PC-3 (cell line): ENCODE results near the gene RBBP4. TPM values are rescaled to one million over a fixed set of nuclear protein-coding genes. Genes with fewer than 3 reads are reported as not detected.
"Not testable (repeated sequence)": the region's sequence is repeated elsewhere in the genome, so short reads cannot be mapped to it uniquely, and the experiment has no call there.

Experiments
- ATAC-seq: fragments of 200-7000 bp; cut with Tn5 transposase; 2 replicates; pipeline ENCODE4 v1.9.1; 2020; ENCODE audit warnings: mild to moderate bottlenecking, moderate library complexity
- BruUV-seq: library from RNA; stranded (reverse); fragments of 400-500 nt; replicated peaks from 2 replicates; lab custom pipeline; 2021; lab: Mats Ljungman, UMichigan
- CTCF ChIA-PET: fragments of 300-600 bp; sonication (Branson Sonifier 250); formaldehyde crosslinking; loops from one replicate; lab custom pipeline; 2022; ENCODE audit warnings: antibody characterized with exemption; lab: Charles Lee
- POLR2A ChIA-PET: fragments of 300-600 bp; sonication (Branson Sonifier 250); formaldehyde crosslinking; loops from one replicate; lab custom pipeline; 2022; ENCODE audit warnings: antibody characterized with exemption; ENCODE audit not compliant: unreplicated experiment; lab: Charles Lee
- DNase-seq: peaks from one replicate; pipeline ENCODE4 v3.0.0-alpha.2; 2015
- H2AFZ ChIP-seq: fragments of 300-600 bp; sonication (generic); 2 replicates; pipeline ENCODE4 v1.6.0; 2016; ENCODE audit warnings: antibody characterized with exemption, low read length
- H3F3A ChIP-seq: fragments of 300-600 bp; sonication (generic); one replicate; pipeline ENCODE4 v1.6.0; 2017; ENCODE audit warnings: antibody characterized with exemption, low read length, control low read depth, mild to moderate bottlenecking; ENCODE audit not compliant: unreplicated experiment
- H3K27ac ChIP-seq: fragments of 300-600 bp; sonication (generic); 2 replicates; pipeline ENCODE4 v1.5.1; 2016; ENCODE audit warnings: mild to moderate bottlenecking, low read length
- H3K27me3 ChIP-seq: fragments of 300-600 bp; sonication (generic); 2 replicates; pipeline ENCODE4 v1.6.1; 2016; ENCODE audit warnings: low read length, mixed read lengths
- H3K36me3 ChIP-seq: fragments of 300-600 bp; sonication (generic); 2 replicates; pipeline ENCODE4 v1.6.1; 2016; ENCODE audit warnings: low read depth, mixed run types, low read length, mixed read lengths
- H3K4me1 ChIP-seq: fragments of 300-600 bp; sonication (generic); 2 replicates; pipeline ENCODE4 v1.5.1; 2016; ENCODE audit warnings: low read length; ENCODE audit not compliant: insufficient read depth
- H3K4me2 ChIP-seq: fragments of 300-600 bp; sonication (generic); 2 replicates; pipeline ENCODE4 v1.6.0; 2016; ENCODE audit warnings: low read length
- H3K4me3 ChIP-seq: fragments of 300-600 bp; sonication (generic); 2 replicates; pipeline ENCODE4 v1.5.1; 2016; ENCODE audit warnings: mild to moderate bottlenecking, low read length, mixed read lengths
- H3K79me2 ChIP-seq: fragments of 300-600 bp; sonication (generic); 2 replicates; pipeline ENCODE4 v1.6.1; 2017; ENCODE audit warnings: low read length, mixed read lengths
- H3K9ac ChIP-seq: fragments of 300-600 bp; sonication (generic); 2 replicates; pipeline ENCODE4 v1.6.0; 2016; ENCODE audit warnings: mild to moderate bottlenecking, low read length
- H3K9me2 ChIP-seq: fragments of 300-600 bp; sonication (generic); replicated peaks from 2 replicates; pipeline ENCODE4 v1.6.1; 2016; ENCODE audit warnings: mixed run types, low read length, mixed read lengths
- H3K9me3 ChIP-seq: fragments of 300-600 bp; sonication (generic); 2 replicates; pipeline ENCODE4 v1.6.1; 2016; ENCODE audit warnings: low read length, mixed read lengths
- H4K20me1 ChIP-seq: fragments of 300-600 bp; sonication (generic); 2 replicates; pipeline ENCODE4 v1.6.1; 2016; ENCODE audit warnings: low read length, mixed read lengths
- EZH2 ChIP-seq: fragments of 300-600 bp; sonication (generic); IDR thresholded peaks from one replicate; pipeline ENCODE4 v1.6.1; 2017; ENCODE audit warnings: antibody characterized with exemption, mild to moderate bottlenecking, low read length; ENCODE audit not compliant: unreplicated experiment
- EZH2phosphoT487 ChIP-seq: fragments of 300-600 bp; sonication (generic); IDR thresholded peaks from 2 replicates; pipeline ENCODE4 v1.6.1; 2018; ENCODE audit warnings: mild to moderate bottlenecking, antibody characterized with exemption, low read length, borderline replicate concordance
- intact Hi-C: fragments of 100-400 bp; cut with micrococcal nuclease; formaldehyde crosslinking; loops from 2 replicates; pipeline ENCODE4 v1.9.0; 2023
- total RNA-seq: library from RNA; depleted of rRNA; stranded (reverse); fragments of >200 nt; gene quantifications from 2 replicates; pipeline ENCODE4 v1.2.3, GENCODE V29; 2014
- TF ChIP-seq, protein P1 (sequence below): fragments of 300-600 bp; sonication (generic); conservative IDR thresholded peaks from 2 replicates; pipeline ENCODE4 v1.5.1; 2017; ENCODE audit warnings: antibody characterized with exemption, low read depth, mild to moderate bottlenecking, low read length

RBBP4 gene
- total RNA-seq, 1 experiment from 2014 or later = 201 TPM

DNA sequence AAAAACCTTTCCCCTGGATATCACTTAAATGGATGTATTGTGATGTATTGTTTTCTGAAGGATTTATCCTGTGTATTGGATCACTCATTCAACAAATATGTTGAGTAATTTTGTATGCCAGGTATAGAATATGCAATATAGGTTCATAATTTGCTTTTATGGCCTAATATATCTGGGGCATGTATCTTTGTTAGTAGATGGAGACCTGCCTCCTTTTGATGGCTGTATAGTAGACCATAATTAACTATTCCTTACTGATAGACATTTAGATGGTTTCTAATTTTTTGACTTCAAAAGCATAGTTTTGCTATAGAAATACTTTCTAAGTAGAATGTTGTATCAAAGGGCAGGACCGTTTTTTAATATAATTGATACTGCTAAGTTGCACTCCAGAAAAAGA is 8.6 kb downstream of the RBBP4 start:
- H3K79me2 ChIP-seq = peaks cover 63% of the 10 kb centered on the region
- CTCF ChIA-PET = no interaction called here
- no peak overlapping the region for H3K4me3 ChIP-seq

DNA sequence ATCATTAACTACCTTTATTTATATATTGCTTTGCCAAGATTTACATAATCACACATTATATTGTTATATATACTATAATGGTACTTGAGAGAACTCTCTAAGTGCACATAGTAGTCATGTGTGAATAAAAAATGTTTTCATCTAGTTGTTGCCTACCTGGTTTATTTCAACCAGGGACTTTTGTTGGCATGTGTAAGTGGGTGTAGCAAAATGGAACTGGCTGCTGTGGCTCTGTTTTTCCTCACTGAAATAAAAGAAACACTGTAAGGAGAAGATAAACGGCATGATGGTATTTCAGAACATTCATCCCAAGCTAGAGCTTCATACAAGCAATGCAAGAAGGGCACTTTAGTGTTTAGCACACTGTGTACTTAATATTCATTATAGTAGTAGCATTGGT is 14.9 kb downstream of the RBBP4 start:
- Histone ChIP-seq H2AFZ (no peak overlapping the region), H3K27me3 (no peaks in the 10 kb centered on the region), H3K36me3 (peaks cover 61% of the 10 kb centered on the region), H3K9me3 (no peaks in the 10 kb centered on the region), H4K20me1 (peaks cover 5% of the 10 kb centered on the region; the same call in 1 of the 2 replicates), H3K79me2 (peaks cover 28% of the 10 kb centered on the region), H3K9ac (no peak overlapping the region), H3K4me2 (no peak overlapping the region), H3K4me3 (no peak overlapping the region), H3K27ac (no peak overlapping the region), H3K9me2 (no peaks in the 10 kb centered on the region), H3K4me1 (no peaks in the 10 kb centered on the region), H3F3A (no peaks in the 10 kb centered on the region)
- no peak for ATAC-seq
- CTCF ChIA-PET = no interaction called here
- intact Hi-C loops = no loop called here
- TF ChIP-seq EZH2phosphoT487 (no peak), EZH2 (no peak)
- TF ChIP-seq, protein P1, sequence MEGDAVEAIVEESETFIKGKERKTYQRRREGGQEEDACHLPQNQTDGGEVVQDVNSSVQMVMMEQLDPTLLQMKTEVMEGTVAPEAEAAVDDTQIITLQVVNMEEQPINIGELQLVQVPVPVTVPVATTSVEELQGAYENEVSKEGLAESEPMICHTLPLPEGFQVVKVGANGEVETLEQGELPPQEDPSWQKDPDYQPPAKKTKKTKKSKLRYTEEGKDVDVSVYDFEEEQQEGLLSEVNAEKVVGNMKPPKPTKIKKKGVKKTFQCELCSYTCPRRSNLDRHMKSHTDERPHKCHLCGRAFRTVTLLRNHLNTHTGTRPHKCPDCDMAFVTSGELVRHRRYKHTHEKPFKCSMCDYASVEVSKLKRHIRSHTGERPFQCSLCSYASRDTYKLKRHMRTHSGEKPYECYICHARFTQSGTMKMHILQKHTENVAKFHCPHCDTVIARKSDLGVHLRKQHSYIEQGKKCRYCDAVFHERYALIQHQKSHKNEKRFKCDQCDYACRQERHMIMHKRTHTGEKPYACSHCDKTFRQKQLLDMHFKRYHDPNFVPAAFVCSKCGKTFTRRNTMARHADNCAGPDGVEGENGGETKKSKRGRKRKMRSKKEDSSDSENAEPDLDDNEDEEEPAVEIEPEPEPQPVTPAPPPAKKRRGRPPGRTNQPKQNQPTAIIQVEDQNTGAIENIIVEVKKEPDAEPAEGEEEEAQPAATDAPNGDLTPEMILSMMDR = no peak
- POLR2A ChIA-PET = no interaction called here
- BruUV-seq = no TSS peak
- no peak for DNase-seq

More for the DNA sequence above, 8.6 kb downstream of the RBBP4 start:
- peak; percentile 26 for DNase-seq
- ATAC-seq = peak; percentile 37; the same call in 1 of the 2 replicates
- Histone ChIP-seq H3K9me3 (no peaks in the 10 kb centered on the region), H3F3A (no peaks in the 10 kb centered on the region), H3K4me2 (no peak overlapping the region), H3K9ac (no peak overlapping the region), H2AFZ (no peak overlapping the region), H3K4me1 (peaks cover 4% of the 10 kb centered on the region; the same call in 1 of the 2 replicates), H3K27me3 (no peaks in the 10 kb centered on the region), H3K27ac (no peak overlapping the region), H3K9me2 (no peaks in the 10 kb centered on the region), H3K36me3 (peaks cover 49% of the 10 kb centered on the region), H4K20me1 (peaks cover 10% of the 10 kb centered on the region; the same call in 1 of the 2 replicates)
- intact Hi-C loops = loop anchor here (10.0 kb wide), 1 partner anchor 135 kb away; no protein-coding TSS in a partner anchor
- POLR2A ChIA-PET = no interaction called here
- no TSS peak for BruUV-seq
- TF ChIP-seq, protein P1 = no peak
- TF ChIP-seq EZH2phosphoT487 (no peak), EZH2 (no peak)

DNA sequence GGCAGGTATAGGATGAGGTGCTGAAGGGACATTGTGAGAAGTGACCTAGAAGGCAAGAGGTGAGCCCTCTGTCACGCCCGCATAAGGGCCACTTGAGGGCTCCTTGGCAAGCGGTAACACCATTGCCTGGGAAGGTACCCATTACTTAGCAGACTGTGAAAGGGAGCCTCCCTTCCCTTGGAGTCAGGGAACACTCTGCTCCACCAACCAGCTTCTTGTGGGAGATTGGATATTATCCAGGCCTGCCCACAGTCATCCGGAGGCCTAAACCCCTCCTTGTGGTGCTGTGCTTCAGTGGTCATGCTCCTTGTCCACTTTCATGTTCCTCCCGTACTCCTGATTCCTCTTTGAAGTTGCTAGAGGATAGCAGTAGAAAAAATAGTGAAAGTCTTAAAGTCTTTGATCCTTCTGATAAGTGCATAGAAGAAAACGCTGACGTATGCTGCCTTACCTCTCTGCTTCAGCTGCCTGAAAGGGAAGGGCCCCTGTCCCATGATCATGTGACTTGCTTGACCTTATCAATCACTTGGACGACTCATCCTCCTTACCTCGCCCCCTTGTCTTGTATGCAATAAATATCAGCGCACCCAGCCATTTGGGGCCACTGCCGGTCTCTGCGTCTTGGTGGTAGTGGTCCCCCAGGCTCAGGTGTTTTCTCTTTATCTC is 16.0 kb downstream of the RBBP4 start:
- Histone ChIP-seq H4K20me1 (peaks cover 5% of the 10 kb centered on the region; the same call in 1 of the 2 replicates), H3K79me2 (peaks cover 21% of the 10 kb centered on the region), H3K4me1 (no peaks in the 10 kb centered on the region), H3K27ac (no peak overlapping the region), H3K27me3 (no peaks in the 10 kb centered on the region), H3F3A (no peaks in the 10 kb centered on the region), H3K4me2 (no peak overlapping the region), H3K9ac (no peak overlapping the region), H3K9me2 (no peaks in the 10 kb centered on the region), H3K4me3 (no peak overlapping the region), H3K36me3 (peaks cover 67% of the 10 kb centered on the region), H3K9me3 (no peaks in the 10 kb centered on the region), H2AFZ (no peak overlapping the region)
- TF ChIP-seq EZH2 = no peak
- TF ChIP-seq EZH2phosphoT487 = no peak
- TF ChIP-seq, protein P1 = no peak
- ChIA-PET CTCF (no interaction called here), POLR2A (no interaction called here)
- intact Hi-C loops = no loop called here
- BruUV-seq = no TSS peak
- ATAC-seq (no peak), DNase-seq (no peak)

DNA sequence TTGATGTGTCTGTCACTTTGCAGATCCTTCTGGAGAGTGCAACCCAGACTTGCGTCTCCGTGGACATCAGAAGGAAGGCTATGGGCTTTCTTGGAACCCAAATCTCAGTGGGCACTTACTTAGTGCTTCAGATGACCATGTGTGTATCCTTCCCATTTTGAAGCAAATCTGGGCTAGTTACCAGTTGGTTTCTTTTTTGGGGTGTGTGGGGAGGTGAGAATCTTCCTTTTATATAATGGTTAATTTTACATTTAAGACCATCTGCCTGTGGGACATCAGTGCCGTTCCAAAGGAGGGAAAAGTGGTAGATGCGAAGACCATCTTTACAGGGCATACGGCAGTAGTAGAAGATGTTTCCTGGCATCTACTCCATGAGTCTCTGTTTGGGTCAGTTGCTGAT is 17.7 kb downstream of the RBBP4 start:
- Histone ChIP-seq H3K36me3 (peaks cover 80% of the 10 kb centered on the region), H3K79me2 (peaks cover 21% of the 10 kb centered on the region)
- H3K9me2 ChIP-seq, H3K4me3 ChIP-seq, POLR2A ChIA-PET, H3K9ac ChIP-seq, CTCF ChIA-PET, ATAC-seq, H2AFZ ChIP-seq, DNase-seq, H3K27ac ChIP-seq, H3K27me3 ChIP-seq, H3F3A ChIP-seq, H4K20me1 ChIP-seq, H3K4me1 ChIP-seq, H3K9me3 ChIP-seq, H3K4me2 ChIP-seq, intact Hi-C loops: not testable (repeated sequence)
- TSS peak; percentile 35 for BruUV-seq
